ENCODE results near the gene MRPL44.
A peak's percentile ranks its signal among the peaks of the same experiment; 100 is the strongest.

Gene MRPL44

GRCh38 chr2:223957092-223957851 lies at the start of gene MRPL44:
MRPL44 (plus strand) TSS chr2:223957463; CDS start chr2:223957473, 10 bp downstream.
- peak; percentile 77 to 99 (median 94) for DNase-seq

GRCh38 chr2:223908304-223908998 lies 48.8 kb upstream of the MRPL44 start:
- DNase-seq = no peak

GRCh38 chr2:223909001-223909741 lies 48.1 kb upstream of the MRPL44 start:
- DNase-seq = no peak

GRCh38 chr2:223914324-223914723 lies 42.9 kb upstream of the MRPL44 start:
- DNase-seq = no peak

GRCh38 chr2:223915071-223915470 lies 42.2 kb upstream of the MRPL44 start:
- no peak for DNase-seq

- DNase-seq = no peak
These were observed 40.9 kb upstream of the MRPL44 start for GRCh38 chr2:223916181-223916920.

- no peak for DNase-seq
These were observed 38.6 kb upstream of the MRPL44 start for GRCh38 chr2:223918671-223919134.

- no peak for DNase-seq
These were observed 37.2 kb upstream of the MRPL44 start for GRCh38 chr2:223920109-223920508.

GRCh38 chr2:223921204-223921603 lies 36.1 kb upstream of the MRPL44 start:
- no peak for DNase-seq

- no peak for DNase-seq
These were observed 35.0 kb upstream of the MRPL44 start for GRCh38 chr2:223922308-223922707.

GRCh38 chr2:223923976-223924375 lies 33.3 kb upstream of the MRPL44 start:
- DNase-seq = no peak

GRCh38 chr2:223925106-223925505 lies 32.2 kb upstream of the MRPL44 start:
- no peak for DNase-seq

- no peak for DNase-seq
These were observed 28.9 kb upstream of the MRPL44 start for GRCh38 chr2:223928113-223929006.

- DNase-seq = no peak
These were observed 27.6 kb upstream of the MRPL44 start for GRCh38 chr2:223929571-223930102.

- peak in 12 of 14 donors; percentile 13 to 82 (median 70) for DNase-seq
These were observed 26.9 kb upstream of the MRPL44 start for GRCh38 chr2:223930103-223930976.

- DNase-seq = no peak
These were observed 24.2 kb upstream of the MRPL44 start for GRCh38 chr2:223932816-223933800.

- DNase-seq = no peak
These were observed 22.4 kb upstream of the MRPL44 start for GRCh38 chr2:223934870-223935269.

- no peak for DNase-seq
These were observed 21.7 kb upstream of the MRPL44 start for GRCh38 chr2:223935459-223936125.
